Stomach (tissue), 9 donors: ENCODE measurements around the gene DLEU7. TPM values are rescaled to one million over a fixed set of nuclear protein-coding genes. Genes with fewer than 3 reads are reported as not detected.

ENCODE experiments used
- DNase-seq, 2 donors: peaks; one replicate each; pipeline versions ENCODE4 v3.0.0 to v3.0.0-alpha.2; 2013 to 2019
- H3K27ac ChIP-seq, 5 donors: fragments of 200-600 bp in 4 of 5; sonication (generic) in 4 of 5; one replicate each; pipeline ENCODE4 v1.5.1; 2013 to 2019; ENCODE audit warnings: mild to moderate bottlenecking in 1 of 5, moderate library complexity in 1 of 5
- H3K27me3 ChIP-seq, 3 donors: fragments of 200-600 bp; sonication (generic); one replicate each; pipeline ENCODE4 v1.5.1; 2017 to 2019; ENCODE audit warnings: mixed run types in 1 of 3
- H3K36me3 ChIP-seq, 4 donors: fragments of 200-600 bp; sonication (generic); 1 replicate in 3 of 4; 2 replicates in 1 of 4; pipeline ENCODE4 v1.5.1; 2016 to 2019
- H3K4me1 ChIP-seq, 4 donors: fragments of 200-600 bp; sonication (generic); one replicate each; pipeline ENCODE4 v1.5.1; 2016 to 2019
- H3K4me3 ChIP-seq, 4 donors: fragments of 200-600 bp; sonication (generic) in 3 of 4; one replicate each; pipeline ENCODE4 v1.5.1; 2016 to 2019; ENCODE audit warnings: mild to moderate bottlenecking in 1 of 4
- H3K9me3 ChIP-seq, 4 donors: fragments of 200-600 bp; sonication (generic); one replicate each; pipeline ENCODE4 v1.5.1; 2016 to 2019
- CTCF ChIP-seq, 7 experiments: fragments of 450-650 bp in 4 of 7; fragments of 200-600 bp in 3 of 7; sonication (generic) in 3 of 7; IDR thresholded peaks; one replicate each; pipeline ENCODE4 v1.5.1; 2016 to 2019; ENCODE audit warnings: antibody characterized with exemption in 7 of 7, control low read depth in 2 of 7, mild to moderate bottlenecking in 1 of 7
- EP300 ChIP-seq: sonication (generic); formaldehyde crosslinking; IDR thresholded peaks from one replicate; pipeline ENCODE4 v1.6.1; 2017; ENCODE audit warnings: antibody characterized with exemption
- POLR2A ChIP-seq, 4 donors: fragments of 450-650 bp; IDR thresholded peaks; one replicate each; pipeline ENCODE4 v1.6.1; 2016; ENCODE audit warnings: antibody characterized with exemption in 4 of 4, control low read depth in 2 of 4, mild to moderate bottlenecking in 1 of 4, moderate library complexity in 1 of 4
- POLR2AphosphoS5 ChIP-seq, 3 donors: sonication (generic); formaldehyde crosslinking; IDR thresholded peaks; one replicate each; pipeline ENCODE4 v1.6.1; 2016; ENCODE audit warnings: antibody characterized with exemption in 3 of 3
- WGBS, 5 donors: extraction: QIAGEN DNeasy Blood & Tissue Kit in 3 of 5; methylation state at CpG; one replicate each; pipeline versions ENCODE4 v1.1.5 to v1.1.7; 2013 to 2018; 5-methylcytosine and 5-hydroxymethylcytosine counted together
- intact Hi-C: fragments of 100-400 bp; cut with DNase I; formaldehyde crosslinking; loops from one replicate; pipeline ENCODE4 v1.15.1; 2023; ENCODE audit warnings: low total_unique reads
- polyA plus RNA-seq, 3 donors: library from polyadenylated mRNA; stranded (reverse); fragments of 200-250 nt; gene quantifications; one replicate each; pipeline ENCODE4 v1.2.3, GENCODE V29; 2013
- total RNA-seq, 5 donors: library from RNA; depleted of rRNA; stranded (reverse); fragments of >200 nt; gene quantifications; one replicate each; pipeline versions ENCODE4 v1.1.0 to v1.2.3, GENCODE V29; 2014 to 2016
- donor health status: healthy with polysubstance abuse.
- donor health status: Bipolar disorder and iron deficiency.
- donor health status: healthy.

DLEU7 gene
- total and polyA plus RNA-seq, 8 donors, result 0.05 TPM; not detected in 7

DNA sequence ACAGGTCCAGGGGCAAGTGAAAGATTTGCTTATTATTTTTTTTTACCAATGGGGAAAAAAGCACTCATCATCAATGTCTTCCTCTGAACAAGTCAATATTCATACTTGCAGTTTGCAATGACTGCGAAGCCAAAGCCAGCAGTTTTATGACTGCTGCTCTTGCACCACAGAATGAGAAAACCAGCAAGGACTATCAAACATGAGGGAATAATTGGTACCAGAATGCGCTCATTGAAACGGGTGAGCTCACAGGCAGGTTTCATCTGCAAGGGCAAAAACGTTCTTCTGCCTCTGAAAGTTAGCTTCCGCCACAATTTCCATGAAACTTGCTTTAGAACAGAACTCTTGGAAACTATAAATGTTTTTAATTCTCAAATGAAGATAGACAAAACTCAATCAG is 5.5 kb downstream of the DLEU7 start:
- intact Hi-C loops, result no loop called here
- Histone ChIP-seq H3K36me3 (no peaks in the 10 kb centered on the region), H3K9me3 (peaks cover 0 to 6% (median 0%) of the 10 kb centered on the region in 4 donors), H3K4me3 (no peak overlapping the region), H3K27ac (no peak overlapping the region), H3K27me3 (peaks cover 3 to 23% (median 8%) of the 10 kb centered on the region in 3 donors), H3K4me1 (peaks cover under 1 to 5% (median 3%) of the 10 kb centered on the region in 4 donors)
- WGBS, 5 donors, result 92 to 96% (median 92%) methylated on average over 5 of the region's 5 CpGs
- no peak for DNase-seq
- TF ChIP-seq EP300, result no peak
- TF ChIP-seq POLR2A (IDR thresholded peaks at IDR 0.05), result no peak
- no peak for TF ChIP-seq POLR2AphosphoS5 (IDR thresholded peaks at IDR 0.05)
- no peak for TF ChIP-seq CTCF (IDR thresholded peaks at IDR 0.05)

GRCh38 chr13:50831512-50831911 is 12.0 kb downstream of the DLEU7 start:
- no peak for DNase-seq
- no peak overlapping the region for H3K27ac ChIP-seq
- TF ChIP-seq EP300 (no peak), POLR2AphosphoS5 (IDR thresholded peaks at IDR 0.05) (no peak), CTCF (IDR thresholded peaks at IDR 0.05) (no peak), POLR2A (IDR thresholded peaks at IDR 0.05) (no peak)
- no peaks in the 10 kb centered on the region for H3K4me1 ChIP-seq
- no peaks in the 10 kb centered on the region for H3K36me3 ChIP-seq
- peaks cover 0 to 6% (median 0%) of the 10 kb centered on the region in 4 donors for H3K9me3 ChIP-seq
- H3K4me3 ChIP-seq, result no peak overlapping the region
- intact Hi-C loops, result no loop called here
- no peaks in the 10 kb centered on the region for H3K27me3 ChIP-seq
- WGBS, 5 donors, result 84 to 93% (median 88%) methylated on average over 4 of the region's 4 CpGs

DNA sequence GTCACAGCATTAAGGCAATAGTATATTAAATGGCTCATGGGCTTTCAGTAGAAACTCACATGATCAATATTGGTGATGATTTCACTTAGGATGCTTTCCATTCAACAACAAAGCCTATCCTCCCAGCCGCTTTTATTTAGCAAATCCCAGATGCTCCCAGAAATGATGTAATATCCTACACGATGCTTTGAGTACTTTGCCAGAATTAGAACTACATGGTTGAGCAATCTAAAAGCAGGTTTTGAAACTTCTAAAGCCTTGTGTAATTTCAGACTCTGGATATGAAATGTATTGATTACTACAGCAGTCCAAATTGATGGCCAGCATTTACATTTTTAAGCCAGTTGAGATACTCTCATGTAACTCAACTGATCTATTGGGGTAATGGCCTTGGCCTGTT is 13.6 kb downstream of the DLEU7 start:
- TF ChIP-seq EP300 (no peak), CTCF (IDR thresholded peaks at IDR 0.05) (no peak), POLR2A (IDR thresholded peaks at IDR 0.05) (no peak), POLR2AphosphoS5 (IDR thresholded peaks at IDR 0.05) (no peak)
- Histone ChIP-seq H3K9me3 (peaks cover 0 to 6% (median 0%) of the 10 kb centered on the region in 4 donors), H3K36me3 (no peaks in the 10 kb centered on the region), H3K27me3 (no peaks in the 10 kb centered on the region), H3K27ac (no peak overlapping the region), H3K4me1 (no peaks in the 10 kb centered on the region), H3K4me3 (no peak overlapping the region)
- no peak for DNase-seq
- 59 to 76% (median 69%) methylated on average over 2 of the region's 2 CpGs for WGBS, 5 donors
- intact Hi-C loops, result no loop called here

DNA sequence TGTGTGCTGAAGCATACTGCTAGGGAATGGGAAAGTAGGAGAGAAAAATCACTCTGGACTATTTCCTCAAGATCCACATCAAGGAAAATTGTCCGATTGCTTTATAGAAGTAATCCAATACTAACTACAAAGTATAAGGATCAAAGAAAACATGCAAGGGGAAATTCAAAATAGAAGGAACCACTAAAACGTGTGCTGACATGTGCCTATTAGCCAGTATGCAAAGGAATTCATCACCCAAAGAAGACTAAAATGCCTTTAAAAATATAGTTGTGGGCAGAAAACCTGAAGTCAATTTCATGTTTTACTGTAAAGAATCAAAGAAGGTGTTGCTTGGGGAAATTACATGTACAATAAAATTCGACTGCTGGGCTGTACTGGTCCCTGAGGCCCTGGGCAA is 14.3 kb downstream of the DLEU7 start:
- no peak for DNase-seq
- Histone ChIP-seq H3K27me3 (no peaks in the 10 kb centered on the region), H3K9me3 (peaks cover 0 to 6% (median 0%) of the 10 kb centered on the region in 4 donors), H3K27ac (no peak overlapping the region), H3K4me3 (no peak overlapping the region), H3K36me3 (no peaks in the 10 kb centered on the region), H3K4me1 (no peaks in the 10 kb centered on the region)
- WGBS, 5 donors, result 77 to 91% (median 86%) methylated on average over 3 of the region's 3 CpGs
- TF ChIP-seq POLR2AphosphoS5 (IDR thresholded peaks at IDR 0.05) (no peak), CTCF (IDR thresholded peaks at IDR 0.05) (no peak), EP300 (no peak), POLR2A (IDR thresholded peaks at IDR 0.05) (no peak)
- intact Hi-C loops, result no loop called here
